Measurements from ENCODE around the gene CAMTA1.

The CAMTA1 gene

GRCh38 chr1:6779089-6779805 is 6.0 kb upstream of the CAMTA1 start:
- no peak for DNase-seq (ENCODE audit: low read depth)

GRCh38 chr1:6782151-6782550 is 3.1 kb upstream of the CAMTA1 start:
- no peak for DNase-seq (ENCODE audit: low read depth)

GRCh38 chr1:6783221-6783620 is 2.0 kb upstream of the CAMTA1 start:
- DNase-seq (ENCODE audit: low read depth) = no peak

- no peak for DNase-seq (ENCODE audit: low read depth)
Observed at GRCh38 chr1:6783936-6784559, 1.2 kb upstream of the CAMTA1 start.

- peak; percentile 100 for DNase-seq (ENCODE audit: low read depth)
Observed at GRCh38 chr1:6784560-6785317, 515 bp upstream of the CAMTA1 start.

- DNase-seq (ENCODE audit: low read depth) = peak; percentile 46
Observed at GRCh38 chr1:6785728-6786505, 663 bp downstream of the CAMTA1 start.

GRCh38 chr1:6788946-6789345 is 3.7 kb downstream of the CAMTA1 start:
- no peak for DNase-seq (ENCODE audit: low read depth)

- DNase-seq (ENCODE audit: low read depth) = no peak
Observed at GRCh38 chr1:6790146-6790545, 4.9 kb downstream of the CAMTA1 start.

- DNase-seq (ENCODE audit: low read depth) = no peak
Observed at GRCh38 chr1:6794164-6794563, 8.9 kb downstream of the CAMTA1 start.

GRCh38 chr1:6795203-6795602 is 9.9 kb downstream of the CAMTA1 start:
- DNase-seq (ENCODE audit: low read depth) = no peak

GRCh38 chr1:6795661-6796060 is 10.4 kb downstream of the CAMTA1 start:
- DNase-seq (ENCODE audit: low read depth) = no peak

- no peak for DNase-seq (ENCODE audit: low read depth)
Observed at GRCh38 chr1:6796095-6796494, 10.8 kb downstream of the CAMTA1 start.

GRCh38 chr1:6799499-6799898 is 14.2 kb downstream of the CAMTA1 start:
- no peak for DNase-seq (ENCODE audit: low read depth)

GRCh38 chr1:6800745-6801144 is 15.5 kb downstream of the CAMTA1 start:
- no peak for DNase-seq (ENCODE audit: low read depth)

GRCh38 chr1:6801199-6801598 is 15.9 kb downstream of the CAMTA1 start:
- no peak for DNase-seq (ENCODE audit: low read depth)

GRCh38 chr1:6801966-6802365 is 16.7 kb downstream of the CAMTA1 start:
- DNase-seq (ENCODE audit: low read depth) = no peak

- no peak for DNase-seq (ENCODE audit: low read depth)
Observed at GRCh38 chr1:6802454-6802853, 17.2 kb downstream of the CAMTA1 start.

GRCh38 chr1:6802893-6803292 is 17.6 kb downstream of the CAMTA1 start:
- DNase-seq (ENCODE audit: low read depth) = no peak

GRCh38 chr1:6803357-6803756 is 18.1 kb downstream of the CAMTA1 start:
- no peak for DNase-seq (ENCODE audit: low read depth)

GRCh38 chr1:6805004-6805416 is 19.8 kb downstream of the CAMTA1 start:
- no peak for DNase-seq (ENCODE audit: low read depth)

- DNase-seq (ENCODE audit: low read depth) = no peak
Observed at GRCh38 chr1:6807782-6808181, 22.5 kb downstream of the CAMTA1 start.

- DNase-seq (ENCODE audit: low read depth) = no peak
Observed at GRCh38 chr1:6809461-6809860, 24.2 kb downstream of the CAMTA1 start.
